GM12878 (cell line): ENCODE data around the gene KEL. TPM values are rescaled to one million over a fixed set of nuclear protein-coding genes. Genes with fewer than 3 reads are reported as not detected.

Experiments used
- ATAC-seq: fragments of 200-7000 bp; cut with Tn5 transposase; 3 replicates; pipeline ENCODE4 v1.9.1; 2020; ENCODE audit warnings: mild to moderate bottlenecking, moderate library complexity
- BruUV-seq: library from RNA; stranded (reverse); fragments of 400-500 nt; replicated peaks from 2 replicates; lab custom pipeline; 2021; lab: Mats Ljungman, UMichigan
- CTCF ChIA-PET: fragments of 300-600 bp; sonication (Branson Sonifier 250); formaldehyde crosslinking; extraction: SDS; loops from one replicate; lab custom pipeline; 2021; ENCODE audit warnings: inconsistent platforms; lab: Yijun Ruan, JAX
- POLR2A ChIA-PET: fragments of 350-600 bp; formaldehyde crosslinking; extraction: SDS; loops from one replicate; lab custom pipeline; 2021; ENCODE audit warnings: inconsistent platforms; lab: Charles Lee
- RAD21 ChIA-PET: fragments of 300-600 bp; sonication (Branson Sonifier 250); formaldehyde crosslinking; loops from one replicate; lab custom pipeline; 2023; ENCODE audit warnings: antibody characterized with exemption; ENCODE audit not compliant: unreplicated experiment; lab: Charles Lee
- SMC1A ChIA-PET: fragments of 300-600 bp; sonication (Branson Sonifier 250); formaldehyde crosslinking; loops from one replicate; lab custom pipeline; 2023; ENCODE audit not compliant: unreplicated experiment, uncharacterized antibody; lab: Charles Lee
- DNase-seq: peaks from one replicate; pipeline ENCODE4 v3.0.0-alpha.2; 2011; ENCODE audit warnings: low read depth, low spot score
- FAIRE-seq: peaks from 3 replicates; lab custom pipeline; 2011; peaks lifted over from hg19 to GRCh38; lab: Jason Lieb, UNC
- H2AFZ ChIP-seq: 2 replicates; pipeline ENCODE4 v1.6.0; 2011; ENCODE audit warnings: low read depth, low read length, control low read depth; ENCODE audit not compliant: control insufficient read depth
- H3K27ac ChIP-seq: 2 replicates; pipeline ENCODE4 v1.5.1; 2011; ENCODE audit warnings: control low read depth; ENCODE audit not compliant: control insufficient read depth, insufficient read depth
- H3K27me3 ChIP-seq, 2 experiments: replicated peaks in 1 of 2; 2 replicates each; pipeline versions ENCODE4 v1.6.0 to v1.6.1; 2011; ENCODE audit warnings: low read length in 1 of 2; ENCODE audit not compliant: control insufficient read depth in 2 of 2, insufficient read depth in 2 of 2
- H3K36me3 ChIP-seq, 2 experiments: 2 replicates each; pipeline ENCODE4 v1.5.1; 2011; ENCODE audit warnings: low read length in 1 of 2; ENCODE audit not compliant: control insufficient read depth in 2 of 2, insufficient read depth in 2 of 2
- H3K4me1 ChIP-seq: 2 replicates; pipeline ENCODE4 v1.6.1; 2011; ENCODE audit warnings: mild to moderate bottlenecking, low read length, moderate library complexity, mixed read lengths; ENCODE audit not compliant: control insufficient read depth, insufficient read depth
- H3K4me2 ChIP-seq: 2 replicates; pipeline ENCODE4 v1.6.0; 2011; ENCODE audit warnings: control low read depth; ENCODE audit not compliant: control insufficient read depth, insufficient read depth
- H3K4me3 ChIP-seq: fragments of 200-600 bp; sonication (generic); 2 replicates; pipeline ENCODE4 v1.5.1; 2016
- H3K79me2 ChIP-seq: 2 replicates; pipeline ENCODE4 v1.6.0; 2011; ENCODE audit warnings: low read length; ENCODE audit not compliant: control insufficient read depth, insufficient read depth
- H3K9ac ChIP-seq: 2 replicates; pipeline ENCODE4 v1.8.0; 2011; ENCODE audit warnings: low read length, control low read depth, mixed read lengths; ENCODE audit not compliant: control insufficient read depth, insufficient read depth
- H3K9me3 ChIP-seq: replicated peaks from 3 replicates; pipeline ENCODE4 v1.5.1; 2011; ENCODE audit warnings: mild to moderate bottlenecking, low read length; ENCODE audit not compliant: control insufficient read depth, insufficient read depth
- H4K20me1 ChIP-seq: 2 replicates; pipeline ENCODE4 v1.6.0; 2011; ENCODE audit not compliant: control insufficient read depth, insufficient read depth
- ATF2 ChIP-seq: IDR thresholded peaks from 2 replicates; pipeline ENCODE4 v1.6.1; 2012; ENCODE audit warnings: low read length, inconsistent platforms
- CEBPB ChIP-seq, 2 experiments: fragments of 150-350 bp in 1 of 2; IDR thresholded peaks; 2 replicates each; pipeline ENCODE4 v1.6.1; 2012 to 2014; ENCODE audit warnings: low read depth in 2 of 2, low read length in 2 of 2, borderline replicate concordance in 1 of 2, inconsistent platforms in 1 of 2
- E4F1 ChIP-seq: fragments of 450-650 bp; IDR thresholded peaks from 2 replicates; pipeline ENCODE4 v1.6.1; 2018; ENCODE audit warnings: borderline replicate concordance, mild to moderate bottlenecking; ENCODE audit not compliant: partially characterized antibody
- HDAC2 ChIP-seq: fragments of 200-600 bp; sonication (generic); IDR thresholded peaks from 2 replicates; pipeline ENCODE4 v1.6.1; 2017
- MTA2 ChIP-seq: fragments of 450-650 bp; IDR thresholded peaks from 2 replicates; pipeline ENCODE4 v1.6.1; 2016; ENCODE audit warnings: low read depth, mild to moderate bottlenecking, moderate library complexity
- POLR2AphosphoS2 ChIP-seq: IDR thresholded peaks from 2 replicates; pipeline ENCODE4 v1.6.1; 2011; ENCODE audit warnings: low read depth, mild to moderate bottlenecking, low read length, improper control_type of control experiment, moderate library complexity
- WGBS: methylation state at CpG from one replicate; pipeline ENCODE4 v1.1.6; 2016; ENCODE audit warnings: low lambda C conversion rate; ENCODE audit not compliant: insufficient replicate concordance, insufficient coverage; ENCODE audit errors: missing lambda C conversion rate; 5-methylcytosine and 5-hydroxymethylcytosine counted together
- in situ Hi-C: fragments of 300-500 bp; cut with MboI; formaldehyde crosslinking; loops from 9 replicates; pipeline ENCODE4 v1.14.3; 2018; ENCODE audit warnings: mixed read lengths
- intact Hi-C: fragments of 100-400 bp; cut with micrococcal nuclease; formaldehyde crosslinking; loops from one replicate; pipeline ENCODE4 v1.14.2; 2022; ENCODE audit not compliant: unreplicated experiment
- polyA plus RNA-seq, 11 experiments: library from polyadenylated mRNA; depleted of rRNA in 4 of 11; unstranded in 6 of 11; stranded (reverse) in 5 of 11; fragments of >200 nt; fragmentation: Nextera tagmentation in 4 of 11; fragmentation: Illumina TruSeq in 1 of 11; extraction: Ambion mirVana in 4 of 11; extraction: Trizol in 1 of 11; gene quantifications; 1 replicate in 1 of 11; 2 replicates in 10 of 11; pipeline versions ENCODE4 v1.2.1 to v1.2.3, GENCODE V29; 2011 to 2016; ENCODE audit warnings: inconsistent platforms in 2 of 11, missing spikeins in 2 of 11, low read depth in 1 of 11
- total RNA-seq, 4 experiments: library from RNA; depleted of rRNA in 3 of 4; stranded (reverse); fragments of >200 nt in 3 of 4; fragmentation: Illumina TruSeq in 1 of 4; extraction: Trizol in 1 of 4; gene quantifications; 2 replicates each; pipeline versions ENCODE4 v1.2.1 to v1.2.3, GENCODE V29; 2013 to 2021
- TF ChIP-seq, protein P1 (sequence below): fragments of 150-350 bp; IDR thresholded peaks from 2 replicates; pipeline ENCODE4 v1.6.1; 2014; ENCODE audit warnings: mild to moderate bottlenecking, low read depth, low read length
- TF ChIP-seq, protein P2 (sequence below): fragments of 450-650 bp; IDR thresholded peaks from 2 replicates; pipeline ENCODE4 v1.6.1; 2017; ENCODE audit warnings: mild to moderate bottlenecking, moderate library complexity

Gene KEL
- total and polyA plus RNA-seq, 10 of the 15 experiments (the other 5 are each of a cell fraction or from before 2014, with no cell fraction given), result 0.10 to 0.73 (median 0.23) TPM; not detected in 2

- POLR2A ChIA-PET, result no interaction called here
- no peak overlapping the region for H2AFZ ChIP-seq
- no peaks in the 10 kb centered on the region for H3K79me2 ChIP-seq
- H3K4me1 ChIP-seq, result no peaks in the 10 kb centered on the region
- no peaks in the 10 kb centered on the region for H4K20me1 ChIP-seq
- WGBS, result 21% methylated on average over 1 of the region's 1 CpG
- no peak overlapping the region for H3K27ac ChIP-seq
- FAIRE-seq (no peak), ATAC-seq (no peak), DNase-seq (no peak)
- no peak overlapping the region for H3K9ac ChIP-seq
- RAD21 ChIA-PET, result no interaction called here
- H3K4me3 ChIP-seq, result no peak overlapping the region
- no peaks in the 10 kb centered on the region for H3K9me3 ChIP-seq
- intact Hi-C loops (no loop called here), in situ Hi-C loops (no loop called here)
- peaks cover 0 to 3% of the 10 kb centered on the region in 2 experiments; a peak in 3 of 4 replicates for H3K27me3 ChIP-seq
- no peaks in the 10 kb centered on the region for H3K36me3 ChIP-seq
- SMC1A ChIA-PET, result no interaction called here
- no TSS peak for BruUV-seq
- CTCF ChIA-PET, result interaction anchor here (0.8 to 1.7 kb wide), 2 partner anchors 10 to 34 kb away, joined by 4 to 5 read pairs; no protein-coding TSS in a partner anchor
- no peak overlapping the region for H3K4me2 ChIP-seq
- TF ChIP-seq, protein P1, sequence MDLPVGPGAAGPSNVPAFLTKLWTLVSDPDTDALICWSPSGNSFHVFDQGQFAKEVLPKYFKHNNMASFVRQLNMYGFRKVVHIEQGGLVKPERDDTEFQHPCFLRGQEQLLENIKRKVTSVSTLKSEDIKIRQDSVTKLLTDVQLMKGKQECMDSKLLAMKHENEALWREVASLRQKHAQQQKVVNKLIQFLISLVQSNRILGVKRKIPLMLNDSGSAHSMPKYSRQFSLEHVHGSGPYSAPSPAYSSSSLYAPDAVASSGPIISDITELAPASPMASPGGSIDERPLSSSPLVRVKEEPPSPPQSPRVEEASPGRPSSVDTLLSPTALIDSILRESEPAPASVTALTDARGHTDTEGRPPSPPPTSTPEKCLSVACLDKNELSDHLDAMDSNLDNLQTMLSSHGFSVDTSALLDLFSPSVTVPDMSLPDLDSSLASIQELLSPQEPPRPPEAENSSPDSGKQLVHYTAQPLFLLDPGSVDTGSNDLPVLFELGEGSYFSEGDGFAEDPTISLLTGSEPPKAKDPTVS, result no peak
- TF ChIP-seq E4F1 (no peak), MTA2 (no peak), CEBPB (IDR thresholded peaks at IDR 0.05; ENCODE audit: borderline replicate concordance in 1 of 2, low read depth in 2 of 2, low read length in 2 of 2) (no peak), ATF2 (no peak), HDAC2 (no peak), POLR2AphosphoS2 (no peak)
- TF ChIP-seq, protein P2, sequence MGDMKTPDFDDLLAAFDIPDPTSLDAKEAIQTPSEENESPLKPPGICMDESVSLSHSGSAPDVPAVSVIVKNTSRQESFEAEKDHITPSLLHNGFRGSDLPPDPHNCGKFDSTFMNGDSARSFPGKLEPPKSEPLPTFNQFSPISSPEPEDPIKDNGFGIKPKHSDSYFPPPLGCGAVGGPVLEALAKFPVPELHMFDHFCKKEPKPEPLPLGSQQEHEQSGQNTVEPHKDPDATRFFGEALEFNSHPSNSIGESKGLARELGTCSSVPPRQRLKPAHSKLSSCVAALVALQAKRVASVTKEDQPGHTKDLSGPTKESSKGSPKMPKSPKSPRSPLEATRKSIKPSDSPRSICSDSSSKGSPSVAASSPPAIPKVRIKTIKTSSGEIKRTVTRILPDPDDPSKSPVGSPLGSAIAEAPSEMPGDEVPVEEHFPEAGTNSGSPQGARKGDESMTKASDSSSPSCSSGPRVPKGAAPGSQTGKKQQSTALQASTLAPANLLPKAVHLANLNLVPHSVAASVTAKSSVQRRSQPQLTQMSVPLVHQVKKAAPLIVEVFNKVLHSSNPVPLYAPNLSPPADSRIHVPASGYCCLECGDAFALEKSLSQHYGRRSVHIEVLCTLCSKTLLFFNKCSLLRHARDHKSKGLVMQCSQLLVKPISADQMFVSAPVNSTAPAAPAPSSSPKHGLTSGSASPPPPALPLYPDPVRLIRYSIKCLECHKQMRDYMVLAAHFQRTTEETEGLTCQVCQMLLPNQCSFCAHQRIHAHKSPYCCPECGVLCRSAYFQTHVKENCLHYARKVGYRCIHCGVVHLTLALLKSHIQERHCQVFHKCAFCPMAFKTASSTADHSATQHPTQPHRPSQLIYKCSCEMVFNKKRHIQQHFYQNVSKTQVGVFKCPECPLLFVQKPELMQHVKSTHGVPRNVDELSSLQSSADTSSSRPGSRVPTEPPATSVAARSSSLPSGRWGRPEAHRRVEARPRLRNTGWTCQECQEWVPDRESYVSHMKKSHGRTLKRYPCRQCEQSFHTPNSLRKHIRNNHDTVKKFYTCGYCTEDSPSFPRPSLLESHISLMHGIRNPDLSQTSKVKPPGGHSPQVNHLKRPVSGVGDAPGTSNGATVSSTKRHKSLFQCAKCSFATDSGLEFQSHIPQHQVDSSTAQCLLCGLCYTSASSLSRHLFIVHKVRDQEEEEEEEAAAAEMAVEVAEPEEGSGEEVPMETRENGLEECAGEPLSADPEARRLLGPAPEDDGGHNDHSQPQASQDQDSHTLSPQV, result no peak
Observed at GRCh38 chr7:142914121-142914520, 48.0 kb downstream of the KEL start.
